ENCODE data around the gene PUS1.

Gene PUS1

DNA sequence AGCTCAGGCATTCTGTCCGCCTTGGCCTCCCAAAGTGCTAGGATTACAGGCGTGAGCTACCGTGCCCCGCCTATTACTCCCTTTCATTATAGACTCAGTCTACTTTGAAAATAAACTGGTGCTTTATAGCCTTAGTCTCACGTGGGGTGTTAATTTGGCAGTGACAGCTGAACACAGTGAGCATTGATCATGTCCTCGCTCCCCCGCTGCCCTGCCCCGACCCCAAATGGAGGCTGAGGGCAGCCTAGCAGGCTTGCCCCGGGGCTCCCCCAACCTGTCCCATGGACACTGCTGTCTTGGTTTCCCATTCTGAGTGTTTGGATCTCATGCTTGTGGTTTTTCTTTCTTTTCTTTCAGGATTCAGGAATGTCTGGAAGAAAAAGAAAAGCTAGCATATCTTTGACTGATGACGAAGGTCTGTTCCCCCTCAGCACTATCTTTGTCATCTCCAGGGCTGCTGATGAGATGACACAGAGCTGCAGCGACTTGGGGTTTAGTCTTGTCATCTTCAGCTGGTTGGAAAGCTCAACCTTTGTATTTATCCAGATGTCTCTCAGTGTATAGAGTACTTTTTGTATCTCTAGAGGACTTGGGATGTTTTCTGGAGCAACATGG lies 62.8 kb downstream of the PUS1 start:
- no peak for DNase-seq (ENCODE audit: low read depth)

DNA sequence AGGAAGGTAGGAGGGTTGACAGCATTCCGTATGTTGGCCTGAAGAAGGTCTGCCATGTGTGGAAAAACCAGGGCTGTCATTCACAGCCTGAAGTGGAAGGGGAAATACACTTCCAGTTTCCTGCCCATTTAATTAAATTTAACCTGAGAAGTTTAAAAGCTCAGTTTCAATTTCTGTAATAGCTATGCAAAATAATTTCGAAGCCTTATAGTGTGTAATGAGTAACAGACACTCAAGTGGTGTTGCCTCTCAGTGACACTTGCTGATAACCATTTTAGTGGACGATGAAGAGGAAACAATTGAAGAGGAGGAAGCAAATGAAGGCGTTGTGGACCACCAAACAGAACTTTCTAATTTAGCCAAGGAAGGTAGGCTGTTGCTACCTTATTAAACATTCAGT lies 65.5 kb downstream of the PUS1 start:
- DNase-seq (ENCODE audit: low read depth) = no peak

Measured in HS-5 (cell line).